Adrenal gland (tissue), 5 donors: ENCODE results near the gene CFAP97D2.

Source experiments
- POLR2A ChIP-seq, 2 donors: fragments of 450-650 bp; IDR thresholded peaks; one replicate each; pipeline ENCODE4 v1.6.1; 2017; ENCODE audit warnings: antibody characterized with exemption in 2 of 2, mild to moderate bottlenecking in 2 of 2, moderate library complexity in 1 of 2
- TF ChIP-seq, protein P1 (sequence below), 6 experiments: fragments of 450-650 bp in 4 of 6; fragments of 200-600 bp in 2 of 6; sonication (generic) in 1 of 6; IDR thresholded peaks; 1 replicate in 5 of 6; 2 replicates in 1 of 6; pipeline versions ENCODE4 v1.5.1 to v1.8.0; 2016 to 2021; ENCODE audit warnings: antibody characterized with exemption in 6 of 6, mild to moderate bottlenecking in 2 of 6, moderate library complexity in 1 of 6
- donor health status: DM: no; HTN: no; CAD: no.

DNA sequence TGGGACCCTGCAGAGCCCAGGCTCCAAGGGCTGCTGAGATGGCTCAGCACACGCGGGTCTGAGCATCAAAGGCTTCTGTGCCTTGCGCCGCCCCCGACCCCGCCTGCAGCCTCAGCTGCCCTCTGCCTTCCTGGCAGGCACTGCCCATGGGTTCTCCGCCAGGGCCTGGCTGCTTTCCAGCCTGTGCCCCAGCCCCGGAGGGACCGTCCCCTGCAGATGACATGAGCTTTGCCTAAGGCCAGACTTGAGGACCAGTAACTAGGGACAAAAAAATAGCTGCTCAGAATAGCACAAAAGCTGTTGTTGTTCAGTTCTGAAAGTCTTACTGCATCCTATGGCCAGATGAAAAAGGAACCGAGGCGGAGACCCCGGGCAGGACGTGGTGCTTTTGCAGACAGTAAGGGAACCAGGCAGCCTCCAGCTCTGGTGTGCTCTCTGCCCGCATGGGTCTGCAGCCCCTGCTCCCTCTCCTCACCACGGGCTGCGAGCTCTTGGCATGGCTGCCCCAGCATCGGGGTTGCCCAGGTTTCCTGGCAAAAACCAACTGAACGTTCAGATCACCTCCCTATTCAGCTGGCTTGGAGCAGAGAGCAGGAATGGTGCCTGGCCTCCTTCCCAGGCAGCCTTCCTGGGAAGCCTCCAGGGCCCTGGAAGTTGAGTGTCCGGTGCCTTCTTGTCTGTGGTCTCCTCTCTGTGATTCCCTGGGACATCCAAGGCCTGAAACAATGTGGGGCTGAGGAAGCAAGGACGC, 12.5 kb upstream of the CFAP97D2 start:
- no peak for TF ChIP-seq POLR2A (IDR thresholded peaks at IDR 0.05)
- TF ChIP-seq, protein P1, sequence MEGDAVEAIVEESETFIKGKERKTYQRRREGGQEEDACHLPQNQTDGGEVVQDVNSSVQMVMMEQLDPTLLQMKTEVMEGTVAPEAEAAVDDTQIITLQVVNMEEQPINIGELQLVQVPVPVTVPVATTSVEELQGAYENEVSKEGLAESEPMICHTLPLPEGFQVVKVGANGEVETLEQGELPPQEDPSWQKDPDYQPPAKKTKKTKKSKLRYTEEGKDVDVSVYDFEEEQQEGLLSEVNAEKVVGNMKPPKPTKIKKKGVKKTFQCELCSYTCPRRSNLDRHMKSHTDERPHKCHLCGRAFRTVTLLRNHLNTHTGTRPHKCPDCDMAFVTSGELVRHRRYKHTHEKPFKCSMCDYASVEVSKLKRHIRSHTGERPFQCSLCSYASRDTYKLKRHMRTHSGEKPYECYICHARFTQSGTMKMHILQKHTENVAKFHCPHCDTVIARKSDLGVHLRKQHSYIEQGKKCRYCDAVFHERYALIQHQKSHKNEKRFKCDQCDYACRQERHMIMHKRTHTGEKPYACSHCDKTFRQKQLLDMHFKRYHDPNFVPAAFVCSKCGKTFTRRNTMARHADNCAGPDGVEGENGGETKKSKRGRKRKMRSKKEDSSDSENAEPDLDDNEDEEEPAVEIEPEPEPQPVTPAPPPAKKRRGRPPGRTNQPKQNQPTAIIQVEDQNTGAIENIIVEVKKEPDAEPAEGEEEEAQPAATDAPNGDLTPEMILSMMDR (IDR thresholded peaks at IDR 0.05), result no peak
